Activated CD4-positive, alpha-beta T cell treated with anti-CD3 and anti-CD28 coated beads for 48 hours (primary cell): ENCODE results near the gene FA2H.
"Not testable (repeated sequence)": the region's sequence is repeated elsewhere in the genome, so short reads cannot be mapped to it uniquely, and the experiment has no call there.

ENCODE experiments used
- DNase-seq: peaks from one replicate; pipeline ENCODE4 v3.0.0-alpha.2; 2020

FA2H gene, protein sequence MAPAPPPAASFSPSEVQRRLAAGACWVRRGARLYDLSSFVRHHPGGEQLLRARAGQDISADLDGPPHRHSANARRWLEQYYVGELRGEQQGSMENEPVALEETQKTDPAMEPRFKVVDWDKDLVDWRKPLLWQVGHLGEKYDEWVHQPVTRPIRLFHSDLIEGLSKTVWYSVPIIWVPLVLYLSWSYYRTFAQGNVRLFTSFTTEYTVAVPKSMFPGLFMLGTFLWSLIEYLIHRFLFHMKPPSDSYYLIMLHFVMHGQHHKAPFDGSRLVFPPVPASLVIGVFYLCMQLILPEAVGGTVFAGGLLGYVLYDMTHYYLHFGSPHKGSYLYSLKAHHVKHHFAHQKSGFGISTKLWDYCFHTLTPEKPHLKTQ

GRCh38 chr16:74774223-74775139 is at the start of gene FA2H:
TSS of gene FA2H (minus strand) at chr16:74774820. CDS start at chr16:74774755, 65 bp downstream.
- DNase-seq: peak; percentile 73

GRCh38 chr16:74817851-74818250 is 43.2 kb upstream of the FA2H start:
- no peak for DNase-seq

DNA sequence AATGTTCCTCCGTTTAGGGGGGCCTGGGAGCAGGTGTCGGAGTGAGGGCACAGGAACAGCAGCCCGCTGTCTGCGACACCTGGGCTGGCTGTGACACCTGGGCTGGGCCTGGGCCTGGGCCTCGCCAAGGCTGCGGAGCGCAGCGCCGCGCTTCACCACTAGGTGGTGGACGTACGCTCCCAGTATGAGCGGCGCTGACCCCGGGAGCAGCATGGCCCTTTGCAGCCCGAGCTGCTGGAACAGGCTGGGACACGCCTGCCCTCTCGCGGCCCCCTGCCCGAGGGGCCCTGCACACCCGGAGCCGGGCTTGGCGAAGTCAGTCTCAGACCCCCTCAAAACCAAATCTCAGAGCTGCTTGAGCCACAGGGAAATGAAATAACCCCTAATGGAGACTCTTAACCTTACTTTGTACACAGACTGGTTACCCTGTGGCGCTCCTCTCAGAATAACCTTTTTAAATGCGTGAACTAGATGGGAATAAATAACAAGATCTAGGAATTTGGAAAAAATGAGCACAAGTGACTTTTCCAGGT is 38.6 kb upstream of the FA2H start:
- peak; percentile 85 for DNase-seq

DNA sequence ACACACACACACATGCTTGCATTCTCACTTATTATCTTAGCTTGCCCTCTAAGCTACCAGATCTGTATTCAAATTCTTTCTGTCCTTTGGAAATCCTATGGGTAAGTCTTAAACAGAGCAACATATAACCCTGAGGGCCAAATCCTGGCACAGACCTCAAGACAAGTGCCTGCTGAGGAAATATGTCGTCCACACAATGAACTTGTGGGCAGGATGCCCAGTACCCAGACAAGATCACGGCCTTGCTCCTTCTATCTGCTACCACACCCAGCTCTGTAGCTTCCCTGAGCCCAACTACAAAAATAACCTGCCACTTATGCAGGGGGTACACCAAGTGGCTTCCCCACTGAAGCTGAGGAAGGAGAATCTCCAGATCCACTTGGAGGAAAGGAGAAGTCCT is 37.3 kb upstream of the FA2H start:
- DNase-seq: no peak

GRCh38 chr16:74811216-74811615 is 36.6 kb upstream of the FA2H start:
- not testable (repeated sequence) for DNase-seq

DNA sequence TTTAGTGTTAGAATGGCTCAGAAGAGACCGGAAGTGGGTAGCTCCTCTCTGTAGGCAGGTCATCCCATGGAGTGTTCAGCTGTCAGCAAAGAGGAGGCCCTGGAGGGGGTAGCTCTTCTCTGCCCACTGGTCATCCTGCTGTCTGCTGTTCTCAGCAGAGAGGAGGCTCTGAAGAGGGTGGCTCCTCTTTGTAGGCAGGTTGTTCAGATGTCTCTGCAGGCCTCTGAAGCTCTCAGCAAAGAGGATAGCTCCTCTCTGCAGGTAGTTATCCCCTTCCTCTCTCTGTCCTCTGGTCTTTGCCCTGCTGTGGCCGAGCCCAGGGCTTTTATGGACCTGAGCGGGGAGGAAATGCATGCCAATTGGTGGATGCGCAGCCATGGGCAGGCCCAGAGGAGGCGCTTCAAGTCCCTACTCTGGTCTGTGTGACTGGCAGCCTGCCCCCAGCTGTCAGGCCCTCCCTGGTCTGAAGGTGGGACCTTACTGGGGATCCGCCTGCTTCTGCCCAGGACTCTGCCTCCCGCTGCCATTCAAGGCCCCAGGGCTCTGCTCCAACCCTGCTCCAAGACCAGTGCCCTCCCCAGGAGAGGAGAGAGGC is 32.5 kb upstream of the FA2H start:
- DNase-seq: no peak

DNA sequence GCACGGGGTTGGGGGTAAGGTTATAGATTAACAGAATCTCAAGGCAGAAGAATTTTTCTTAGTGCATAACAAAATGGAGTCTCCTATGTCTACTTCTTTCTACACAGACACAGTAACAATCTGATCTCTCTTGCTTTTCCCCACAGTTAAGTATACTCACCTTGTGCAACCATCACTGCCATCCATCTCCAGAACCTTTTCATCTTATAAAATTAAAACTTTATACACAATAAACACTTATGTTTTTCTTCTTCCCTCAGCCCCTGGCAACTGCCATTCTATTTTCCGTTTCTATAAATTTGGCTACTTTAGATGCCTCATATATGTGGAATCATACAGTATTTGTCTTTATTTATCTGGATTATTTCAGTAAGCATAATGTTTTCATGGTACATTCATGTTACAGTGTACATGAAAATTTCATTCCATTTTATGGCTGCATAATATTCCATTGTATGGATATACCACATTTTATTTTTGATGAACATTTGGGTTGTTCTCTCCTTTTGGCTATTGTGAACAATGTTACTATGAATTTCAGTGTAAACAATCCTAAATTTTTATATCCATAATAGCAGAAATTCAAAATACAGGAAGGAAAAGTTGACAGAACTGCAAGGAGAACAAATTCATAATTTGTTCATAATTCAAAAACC is 25.7 kb upstream of the FA2H start:
- no peak for DNase-seq

GRCh38 chr16:74797414-74797813 is 22.8 kb upstream of the FA2H start:
- DNase-seq: no peak

- DNase-seq: no peak
Observed at GRCh38 chr16:74795104-74795503, 20.5 kb upstream of the FA2H start.

DNA sequence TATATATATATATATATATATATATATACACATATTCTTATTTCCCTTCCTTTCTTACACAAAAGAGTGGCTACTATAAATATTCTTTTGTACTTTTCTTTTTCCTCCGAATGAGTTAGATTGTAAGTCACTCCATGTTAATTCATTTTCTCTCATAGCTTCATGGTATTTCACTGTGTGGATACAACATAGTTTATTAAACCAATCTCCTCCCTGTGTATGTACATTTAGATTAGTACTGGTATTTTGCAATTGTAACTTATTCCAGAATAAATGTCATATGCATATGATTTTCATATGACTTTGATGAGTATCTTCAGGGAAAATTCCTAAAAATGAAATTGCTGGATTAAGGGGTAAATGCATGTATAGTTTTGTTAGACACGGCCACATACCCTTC is 20.0 kb upstream of the FA2H start:
- DNase-seq: no peak

DNA sequence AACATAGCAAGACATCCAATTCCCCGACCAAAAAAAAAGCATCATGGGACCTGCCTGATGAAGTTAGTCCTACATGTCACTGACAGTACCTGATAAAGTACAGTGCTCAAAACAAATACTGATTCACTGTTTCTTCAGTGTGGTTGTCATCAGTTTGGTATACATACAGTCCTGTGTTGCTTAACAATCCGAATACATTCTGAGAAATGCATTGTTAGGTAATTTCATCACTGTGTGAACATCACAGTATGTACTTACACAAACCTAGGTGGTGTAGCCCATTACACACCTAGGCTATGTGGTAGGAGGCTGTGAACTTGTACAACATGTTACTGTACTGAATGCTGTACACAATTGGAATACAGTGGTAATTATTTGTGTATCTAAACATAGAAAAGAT is 19.0 kb upstream of the FA2H start:
- no peak for DNase-seq

GRCh38 chr16:74792225-74792624 is 17.6 kb upstream of the FA2H start:
- DNase-seq: no peak

- DNase-seq: not testable (repeated sequence)
Observed at GRCh38 chr16:74791749-74792148, 17.1 kb upstream of the FA2H start.

DNA sequence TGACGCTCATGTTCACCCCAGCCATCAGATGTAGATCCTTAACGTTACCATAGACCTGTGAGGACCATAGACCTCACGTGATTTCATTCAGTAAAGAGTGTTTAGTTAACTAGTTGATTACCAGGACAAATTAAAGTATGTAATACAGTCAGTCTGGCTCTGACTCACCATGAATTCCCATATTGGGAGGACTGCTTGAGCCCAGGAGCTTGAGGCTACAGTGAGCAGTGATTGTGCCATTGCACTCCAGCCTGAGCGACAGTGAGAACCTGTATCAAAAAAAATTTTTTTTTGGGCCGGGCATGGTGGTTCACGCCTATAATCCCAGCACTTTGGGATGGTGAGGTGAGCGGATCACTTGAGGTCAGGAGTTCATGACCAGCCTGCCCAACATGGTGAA is 13.5 kb upstream of the FA2H start:
- no peak for DNase-seq

DNA sequence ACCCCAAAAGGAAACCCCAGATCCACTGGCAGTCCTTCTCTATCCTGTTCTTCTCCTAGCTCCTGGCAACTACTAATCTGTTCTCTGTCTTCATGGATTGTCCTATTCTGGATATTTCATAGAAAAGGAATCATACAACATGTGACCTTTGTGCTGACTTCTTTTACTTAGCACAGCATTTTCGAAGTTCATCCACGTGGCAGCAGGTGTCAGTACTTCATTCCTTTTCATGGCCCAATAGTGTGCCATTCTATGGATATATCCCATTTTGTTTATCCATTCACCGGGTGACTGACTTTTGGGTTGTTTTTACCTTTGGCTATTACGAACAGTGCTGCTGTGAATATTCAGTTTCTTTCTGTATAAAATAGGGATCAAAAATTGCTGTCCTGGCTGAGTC is 10.4 kb upstream of the FA2H start:
- no peak for DNase-seq

DNA sequence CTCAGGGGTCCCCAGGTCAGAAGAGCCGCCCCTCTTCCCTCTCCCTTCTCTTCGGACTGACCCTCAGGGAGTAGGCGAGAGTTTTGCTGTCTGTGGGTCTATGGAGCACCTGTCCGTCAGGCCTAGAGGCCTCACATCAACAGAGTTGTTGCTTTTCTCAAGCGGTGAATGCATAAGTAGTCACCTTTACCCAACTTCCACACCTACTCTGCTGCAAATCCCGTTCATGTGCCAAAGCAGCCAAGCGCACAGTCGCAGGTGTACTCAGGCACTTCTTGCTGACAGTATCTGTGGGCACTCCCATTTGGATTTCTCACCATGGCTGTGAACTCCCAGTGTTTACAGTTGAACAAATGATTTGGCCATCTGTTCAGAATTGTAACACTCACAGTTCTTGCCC is 4.0 kb upstream of the FA2H start:
- DNase-seq: no peak

GRCh38 chr16:74776926-74777325 is 2.3 kb upstream of the FA2H start:
- no peak for DNase-seq

DNA sequence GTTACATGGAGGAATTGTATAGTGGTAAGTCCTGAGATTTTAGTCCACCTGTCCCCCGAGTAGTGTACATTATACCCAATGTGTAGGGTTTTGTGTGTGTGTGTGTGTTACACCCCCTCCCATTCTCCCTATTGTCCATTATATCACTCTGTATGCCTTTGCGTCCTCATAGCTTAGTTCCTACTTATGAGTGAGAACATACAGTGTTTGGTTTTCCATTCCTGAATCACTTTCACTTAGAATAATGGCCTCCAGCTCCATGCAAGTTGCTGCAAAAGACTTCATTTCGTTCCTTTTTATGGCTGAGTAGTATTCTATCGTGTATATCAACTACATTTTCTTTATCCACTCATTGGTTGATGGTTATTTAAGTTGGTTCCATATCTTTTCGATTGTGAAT is 635 bp upstream of the FA2H start:
- no peak for DNase-seq

DNA sequence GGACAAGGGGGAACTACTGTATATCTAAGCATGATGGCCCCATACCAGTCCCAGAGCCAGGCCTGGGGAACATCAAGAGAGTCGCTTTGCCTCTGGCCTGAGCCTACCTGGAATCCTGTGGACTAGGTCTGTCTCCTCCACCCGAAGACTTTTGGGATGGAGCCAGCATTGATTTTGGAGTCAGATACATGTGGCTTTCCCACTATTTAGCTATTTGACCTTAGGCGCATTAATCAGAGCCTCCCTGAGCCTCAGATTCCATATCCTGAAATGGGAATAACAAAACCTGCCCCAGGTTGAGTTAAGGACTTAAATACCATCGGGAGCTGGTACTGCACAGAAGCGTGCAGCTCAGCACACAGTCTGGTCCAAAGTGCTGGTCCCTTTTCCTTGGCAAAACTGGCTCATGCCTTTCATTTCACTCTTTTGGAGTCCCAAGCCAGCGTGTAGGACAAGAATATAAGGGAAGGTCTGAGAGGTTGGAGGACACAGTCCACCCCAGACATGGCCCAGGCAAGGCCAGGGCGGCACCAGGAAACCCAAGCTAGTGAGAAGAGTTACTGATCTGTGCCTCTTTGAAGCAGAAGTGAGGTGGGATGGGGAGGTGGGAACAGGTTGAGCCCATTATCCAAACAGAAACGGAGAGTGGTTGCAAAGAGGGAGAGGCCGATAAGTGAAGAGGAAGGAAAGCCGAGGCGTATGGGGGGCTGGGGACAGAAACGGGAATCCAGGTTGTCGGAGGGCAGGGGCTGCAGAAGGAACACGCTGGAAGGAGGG is 986 bp downstream of the FA2H start:
- no peak for DNase-seq

DNA sequence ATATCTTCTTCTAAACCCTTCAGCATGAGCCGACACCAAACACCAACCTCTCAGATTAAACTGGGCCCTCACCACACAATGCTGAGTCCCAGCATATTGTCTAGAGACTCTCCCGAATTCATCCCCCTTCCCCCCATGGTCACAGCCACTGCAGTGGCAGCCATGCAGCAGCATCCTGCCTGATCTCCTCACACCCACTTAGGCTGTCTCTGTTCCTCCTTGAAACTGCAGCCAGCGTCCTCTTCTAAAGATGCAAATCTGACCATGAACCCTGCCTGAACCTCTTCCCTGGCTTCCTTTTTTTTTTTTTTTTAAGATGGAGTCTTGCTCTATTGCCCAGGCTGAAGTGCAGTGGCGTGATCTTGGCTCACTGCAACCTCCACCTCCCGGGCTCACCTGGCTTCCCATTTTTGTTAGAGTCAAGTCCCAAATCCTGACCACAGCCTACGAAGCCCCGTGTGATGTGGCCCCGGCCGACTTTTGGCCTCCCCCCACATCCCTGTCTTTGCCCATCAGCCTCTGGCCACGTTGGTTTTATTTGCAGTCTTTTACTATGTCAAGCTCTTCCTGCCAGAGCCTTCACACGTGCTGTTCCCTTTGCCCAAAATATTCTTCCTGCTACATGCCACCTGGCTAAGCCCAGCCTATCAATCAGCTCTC is 2.8 kb downstream of the FA2H start:
- no peak for DNase-seq

- DNase-seq: no peak
Observed at GRCh38 chr16:74770831-74771526, 3.6 kb downstream of the FA2H start.
